BJ (cell line): ENCODE data around the gene IQCH. TPM values are rescaled to one million over a fixed set of nuclear protein-coding genes. Genes with fewer than 3 reads are reported as not detected.

Experiments
- CTCF ChIA-PET: fragments of 350-600 bp; formaldehyde crosslinking; extraction: SDS; loops from one replicate; lab custom pipeline; 2021; ENCODE audit warnings: antibody characterized with exemption, inconsistent platforms; lab: Yijun Ruan, JAX
- POLR2A ChIA-PET: fragments of 300-600 bp; sonication (Branson Sonifier 250); formaldehyde crosslinking; extraction: SDS; loops from one replicate; lab custom pipeline; 2021; ENCODE audit warnings: antibody characterized with exemption; lab: Charles Lee
- DNase-seq: peaks from one replicate; pipeline ENCODE4 v3.0.0-alpha.2; 2011; ENCODE audit warnings: low read depth
- H3K27me3 ChIP-seq: 2 replicates; pipeline ENCODE4 v1.6.0; 2011; ENCODE audit warnings: low read length; ENCODE audit not compliant: control insufficient read depth, insufficient read depth
- H3K36me3 ChIP-seq: 2 replicates; pipeline ENCODE4 v1.5.1; 2011; ENCODE audit warnings: low read length; ENCODE audit not compliant: control insufficient read depth, insufficient read depth
- H3K4me3 ChIP-seq: 2 replicates; pipeline ENCODE4 v1.5.1; 2011; ENCODE audit warnings: low read depth, mild to moderate bottlenecking, control low read depth, low read length
- polyA plus RNA-seq: library from polyadenylated mRNA; depleted of rRNA; stranded (reverse); fragments of >200 nt; gene quantifications from 2 replicates; pipeline ENCODE4 v1.2.3, GENCODE V29; 2011
- TF ChIP-seq, protein P1 (sequence below): IDR thresholded peaks from 2 replicates; pipeline ENCODE4 v1.5.1; 2011; ENCODE audit warnings: low read depth, mild to moderate bottlenecking, control low read depth, inconsistent platforms, low read length, moderate library complexity; ENCODE audit not compliant: insufficient read depth

The IQCH gene
- polyA plus RNA-seq, 1 experiment, result 0.82 TPM

GRCh38 chr15:67230504-67230903 lies 24.1 kb upstream of the IQCH start:
- H3K4me3 ChIP-seq, result no peak overlapping the region
- ChIA-PET CTCF (interaction anchor here (0.6 kb wide), 1 partner anchor 129 kb away, joined by 3 read pairs; no protein-coding TSS in a partner anchor), POLR2A (no interaction called here)
- no peaks in the 10 kb centered on the region for H3K27me3 ChIP-seq
- H3K36me3 ChIP-seq, result no peaks in the 10 kb centered on the region
- TF ChIP-seq, protein P1, sequence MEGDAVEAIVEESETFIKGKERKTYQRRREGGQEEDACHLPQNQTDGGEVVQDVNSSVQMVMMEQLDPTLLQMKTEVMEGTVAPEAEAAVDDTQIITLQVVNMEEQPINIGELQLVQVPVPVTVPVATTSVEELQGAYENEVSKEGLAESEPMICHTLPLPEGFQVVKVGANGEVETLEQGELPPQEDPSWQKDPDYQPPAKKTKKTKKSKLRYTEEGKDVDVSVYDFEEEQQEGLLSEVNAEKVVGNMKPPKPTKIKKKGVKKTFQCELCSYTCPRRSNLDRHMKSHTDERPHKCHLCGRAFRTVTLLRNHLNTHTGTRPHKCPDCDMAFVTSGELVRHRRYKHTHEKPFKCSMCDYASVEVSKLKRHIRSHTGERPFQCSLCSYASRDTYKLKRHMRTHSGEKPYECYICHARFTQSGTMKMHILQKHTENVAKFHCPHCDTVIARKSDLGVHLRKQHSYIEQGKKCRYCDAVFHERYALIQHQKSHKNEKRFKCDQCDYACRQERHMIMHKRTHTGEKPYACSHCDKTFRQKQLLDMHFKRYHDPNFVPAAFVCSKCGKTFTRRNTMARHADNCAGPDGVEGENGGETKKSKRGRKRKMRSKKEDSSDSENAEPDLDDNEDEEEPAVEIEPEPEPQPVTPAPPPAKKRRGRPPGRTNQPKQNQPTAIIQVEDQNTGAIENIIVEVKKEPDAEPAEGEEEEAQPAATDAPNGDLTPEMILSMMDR, result no peak
- DNase-seq, result no peak

DNA sequence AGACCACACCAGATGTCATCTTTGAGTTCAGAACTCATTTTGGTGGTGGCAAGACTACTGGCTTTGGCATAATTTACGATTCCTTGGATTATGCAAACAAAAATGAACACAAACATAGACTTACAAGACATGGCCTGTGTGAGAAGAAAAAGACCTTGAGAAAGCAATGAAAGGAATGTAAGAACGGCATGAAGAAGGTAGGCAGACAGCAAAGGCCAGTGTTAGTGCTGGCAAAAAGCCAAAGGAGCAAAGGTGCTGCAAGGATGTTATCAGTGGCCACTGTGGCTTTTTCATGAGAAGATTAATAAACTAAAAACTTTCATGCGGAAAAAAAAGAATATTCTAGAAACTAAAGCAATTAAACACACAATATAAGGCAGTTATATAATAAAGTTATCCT lies 22.0 kb upstream of the IQCH start:
- TF ChIP-seq, protein P1, result no peak
- Histone ChIP-seq H3K4me3 (no peak overlapping the region), H3K36me3 (no peaks in the 10 kb centered on the region), H3K27me3 (no peaks in the 10 kb centered on the region)
- POLR2A ChIA-PET, result no interaction called here
- CTCF ChIA-PET, result no interaction called here
- DNase-seq, result no peak

DNA sequence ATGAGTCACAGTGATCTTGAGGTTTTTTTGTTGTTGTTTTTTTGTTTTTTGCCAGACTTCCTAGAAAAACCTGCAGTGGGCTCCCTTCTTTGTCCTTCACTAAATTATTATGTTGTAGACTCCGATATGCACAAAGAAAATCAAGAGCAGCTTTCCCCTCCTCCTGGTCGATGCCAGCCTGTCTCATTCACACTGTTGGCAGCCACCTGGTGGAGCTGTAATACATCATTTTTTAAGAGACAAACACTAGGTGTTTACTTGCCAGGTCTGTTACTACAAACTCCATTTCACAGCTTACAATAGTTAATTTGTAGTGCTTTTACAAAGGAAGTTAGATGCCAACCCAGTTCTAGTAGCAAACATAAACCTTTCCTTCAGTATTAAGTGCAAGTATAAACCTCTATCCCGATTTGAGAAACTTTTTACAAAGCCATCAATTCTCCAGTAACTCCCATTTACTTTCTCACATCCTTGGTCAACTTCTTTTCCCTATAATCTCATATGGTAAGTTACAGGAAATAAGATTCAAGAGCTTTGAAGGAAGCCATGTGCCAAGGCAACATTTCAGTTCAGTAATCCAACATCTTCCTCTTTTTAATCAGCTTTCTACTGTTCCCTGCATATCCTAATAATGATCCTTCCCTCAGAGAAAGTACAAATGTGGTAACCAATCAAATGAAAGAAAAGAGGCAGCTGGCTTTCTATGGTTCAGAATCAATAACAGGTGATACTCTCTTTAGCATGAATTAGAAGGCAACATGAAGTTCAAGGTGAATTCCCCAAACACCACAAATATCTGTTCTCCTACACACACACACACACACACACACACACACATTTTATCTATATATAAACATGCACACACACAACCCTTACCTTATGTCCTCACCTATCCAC lies 14.1 kb upstream of the IQCH start:
- H3K4me3 ChIP-seq, result no peak overlapping the region
- TF ChIP-seq, protein P1, result 0 out of 2 replicates have a peak, but pooled peaks have one; percentile 5
- H3K36me3 ChIP-seq, result no peaks in the 10 kb centered on the region
- DNase-seq, result no peak
- ChIA-PET POLR2A (no interaction called here), CTCF (interaction anchor here (1.5 kb wide), 1 partner anchor 8 kb away, joined by 3 read pairs; no protein-coding TSS in a partner anchor)
- no peaks in the 10 kb centered on the region for H3K27me3 ChIP-seq

DNA sequence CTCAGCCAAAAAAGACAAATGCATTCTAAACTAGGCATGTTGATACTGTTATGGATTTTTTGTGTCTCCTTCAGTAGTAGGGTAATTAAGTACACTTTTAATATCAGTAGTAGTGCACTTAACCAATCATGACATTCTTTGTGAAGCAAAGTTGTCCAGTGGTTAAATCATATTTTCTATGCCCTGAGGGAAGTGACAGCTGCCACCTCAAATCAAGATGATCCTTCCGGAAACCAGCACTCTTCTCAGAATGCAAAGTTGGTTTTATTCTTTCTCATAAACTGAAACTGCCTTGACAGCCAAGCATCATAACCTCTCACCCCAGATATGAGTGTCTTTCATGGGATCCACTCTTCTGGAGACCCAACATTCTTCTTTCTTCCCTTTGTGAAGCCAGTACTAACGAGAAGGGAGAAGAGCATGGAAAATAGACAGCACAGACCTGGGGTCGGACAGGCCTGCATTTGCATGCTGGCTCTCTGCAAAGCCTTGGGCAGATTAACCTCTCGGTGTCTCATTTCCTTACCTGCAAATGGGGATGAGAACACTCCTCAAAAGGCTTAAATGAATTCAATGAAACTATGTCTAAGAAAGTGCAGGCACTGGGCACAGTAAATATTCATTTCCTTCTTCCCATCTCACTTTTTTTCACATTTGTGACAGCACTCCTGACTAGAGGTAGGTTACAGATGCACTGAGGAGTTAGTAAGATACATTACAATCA lies 13.3 kb upstream of the IQCH start:
- ChIA-PET POLR2A (no interaction called here), CTCF (no interaction called here)
- no peak for DNase-seq
- Histone ChIP-seq H3K4me3 (no peak overlapping the region), H3K36me3 (peaks cover 1% of the 10 kb centered on the region; the same call in 1 of the 2 replicates), H3K27me3 (no peaks in the 10 kb centered on the region)
- TF ChIP-seq, protein P1, result no peak

DNA sequence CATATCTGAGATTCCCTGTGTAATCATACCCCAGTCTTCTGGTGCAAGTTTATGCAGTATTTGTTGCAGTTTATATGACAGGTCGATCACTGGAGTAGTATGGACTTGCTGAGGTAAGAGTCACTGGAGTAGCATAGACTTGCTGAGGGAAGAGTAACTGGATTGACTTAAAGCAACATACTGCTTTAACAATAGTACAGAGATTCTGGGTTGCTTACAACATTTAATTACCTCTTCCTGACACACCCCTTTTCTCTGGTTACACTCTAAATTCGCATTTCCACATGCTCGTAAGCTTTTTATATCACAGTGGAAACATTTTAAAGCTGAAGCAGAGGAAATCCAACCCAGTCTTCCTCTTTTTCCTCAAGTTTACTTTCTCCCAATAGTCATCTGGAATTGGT lies 11.9 kb upstream of the IQCH start:
- ChIA-PET POLR2A (interaction anchor here (0.9 kb wide), 1 partner anchor 64 kb away, joined by 9 read pairs; no protein-coding TSS in a partner anchor), CTCF (interaction anchor here (0.6 kb wide), 1 partner anchor 37 kb away, joined by 3 read pairs; no protein-coding TSS in a partner anchor)
- no peak overlapping the region for H3K4me3 ChIP-seq
- H3K36me3 ChIP-seq, result peaks cover 1% of the 10 kb centered on the region; the same call in 1 of the 2 replicates
- TF ChIP-seq, protein P1, result no peak
- DNase-seq, result no peak
- no peaks in the 10 kb centered on the region for H3K27me3 ChIP-seq
